ENCODE results near the gene IGF1.

Gene IGF1

DNA sequence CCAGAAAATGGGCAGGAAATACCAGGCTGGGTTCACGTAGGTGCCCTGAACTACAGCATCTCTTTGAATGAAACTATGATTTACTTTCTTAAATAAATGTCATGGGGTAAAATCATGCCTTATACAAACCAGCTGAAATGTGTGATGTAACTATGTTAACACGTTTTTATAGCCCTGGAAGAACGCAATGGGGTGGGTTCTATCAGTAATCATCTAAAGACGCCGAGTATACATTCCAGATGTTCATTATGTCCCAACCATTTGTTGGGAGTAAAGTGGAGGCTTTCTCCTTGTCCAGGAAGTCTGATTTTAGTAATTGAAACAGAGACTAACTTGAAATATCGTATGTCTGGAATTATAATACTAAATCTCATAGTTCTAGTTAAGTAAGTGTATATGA is 16.2 kb upstream of the IGF1 start:
- no peak for DNase-seq

- DNase-seq, result no peak
These were observed 6.9 kb upstream of the IGF1 start for GRCh38 chr12:102487226-102487625.

- no peak for DNase-seq
These were observed 5.8 kb upstream of the IGF1 start for GRCh38 chr12:102486153-102486552.

DNA sequence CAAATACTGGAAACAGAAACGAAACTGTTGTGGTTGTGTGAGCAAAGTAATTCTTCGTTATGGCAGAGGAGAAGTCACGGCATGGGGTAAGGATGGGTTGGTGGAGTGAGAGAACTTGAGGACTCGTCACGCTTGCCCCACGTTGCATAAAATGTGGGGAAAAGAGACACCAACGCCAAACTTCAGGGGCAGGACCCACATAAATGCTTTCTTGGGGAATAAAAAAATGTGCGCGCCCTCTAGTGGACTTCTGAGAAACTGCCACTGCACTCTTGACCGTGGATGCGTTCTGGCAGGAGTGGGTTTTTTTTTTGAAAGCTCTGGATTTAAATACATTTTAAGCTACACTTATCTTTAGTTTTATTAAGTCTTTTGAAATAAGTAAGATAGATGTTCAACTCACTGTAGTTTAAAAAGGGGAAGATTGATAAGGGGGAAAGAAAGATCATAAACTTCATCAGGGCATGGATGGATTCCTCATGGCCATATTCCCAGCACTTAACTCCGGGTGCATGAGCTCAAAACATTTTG is 4.1 kb upstream of the IGF1 start:
- peak; percentile 42 for DNase-seq

- no peak for DNase-seq
These were observed 3.7 kb upstream of the IGF1 start for GRCh38 chr12:102484017-102484416.

- no peak for DNase-seq
These were observed 3.1 kb upstream of the IGF1 start for GRCh38 chr12:102483466-102483865.

- DNase-seq, result no peak
These were observed 1.5 kb upstream of the IGF1 start for GRCh38 chr12:102481705-102482425.

- DNase-seq, result no peak
These were observed 424 bp downstream of the IGF1 start for GRCh38 chr12:102479939-102480338.

DNA sequence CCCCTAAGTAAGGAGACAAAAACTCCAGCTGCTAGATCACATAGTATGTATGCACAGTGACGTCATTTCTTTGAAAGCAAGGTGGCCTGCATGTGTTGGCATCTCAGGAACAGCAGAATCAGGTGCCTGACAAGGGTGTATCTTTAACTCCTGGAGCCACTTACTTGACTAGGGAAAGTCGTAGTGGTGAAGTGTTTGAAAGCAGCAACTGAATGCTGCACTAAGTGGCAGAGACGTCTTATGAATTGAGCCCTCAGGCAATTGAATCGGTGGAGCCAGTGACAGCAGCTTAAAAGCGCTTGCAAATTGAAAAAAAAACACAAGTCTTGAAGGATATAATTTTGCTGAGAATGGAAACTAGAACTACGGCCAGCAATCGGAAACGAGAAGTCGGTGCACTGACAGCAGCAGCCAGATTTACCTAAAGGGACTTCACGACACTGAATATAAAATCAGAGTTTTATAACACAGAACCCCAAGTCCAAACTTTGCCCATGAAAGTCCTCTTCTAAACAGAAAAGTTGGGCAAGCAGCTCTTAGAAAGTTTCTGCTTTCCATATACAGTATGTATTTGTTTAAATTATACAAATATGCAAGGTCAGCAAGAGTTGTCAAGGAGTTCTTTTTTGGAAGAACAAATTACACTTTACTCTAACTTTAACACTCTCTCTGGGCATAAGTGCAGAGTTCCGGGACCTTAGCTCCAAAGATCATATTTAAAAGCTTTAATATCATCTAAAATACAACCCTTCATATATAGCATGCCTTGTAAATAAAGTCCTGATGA is 1.1 kb downstream of the IGF1 start:
- DNase-seq, result no peak

GRCh38 chr12:102478405-102479098 is 1.8 kb downstream of the IGF1 start:
- DNase-seq, result no peak

DNA sequence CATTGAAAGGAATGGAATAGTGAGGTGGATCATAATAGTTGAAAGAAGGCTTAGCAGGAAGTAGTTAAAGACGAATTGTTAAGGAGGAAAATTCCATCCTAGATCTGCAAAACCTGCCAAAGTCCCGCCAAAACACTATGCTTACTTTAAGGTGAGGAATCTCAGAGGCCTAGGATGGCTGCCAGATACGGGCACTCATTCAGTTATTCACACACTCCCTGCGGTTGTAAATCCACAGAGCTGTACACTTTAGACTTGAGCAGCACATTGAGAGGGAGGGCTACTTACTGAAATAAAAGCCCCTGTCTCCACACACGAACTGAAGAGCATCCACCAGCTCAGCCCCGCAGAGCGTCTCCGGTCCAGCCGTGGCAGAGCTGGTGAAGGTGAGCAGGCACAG is 5.0 kb downstream of the IGF1 start:
- DNase-seq, result no peak

DNA sequence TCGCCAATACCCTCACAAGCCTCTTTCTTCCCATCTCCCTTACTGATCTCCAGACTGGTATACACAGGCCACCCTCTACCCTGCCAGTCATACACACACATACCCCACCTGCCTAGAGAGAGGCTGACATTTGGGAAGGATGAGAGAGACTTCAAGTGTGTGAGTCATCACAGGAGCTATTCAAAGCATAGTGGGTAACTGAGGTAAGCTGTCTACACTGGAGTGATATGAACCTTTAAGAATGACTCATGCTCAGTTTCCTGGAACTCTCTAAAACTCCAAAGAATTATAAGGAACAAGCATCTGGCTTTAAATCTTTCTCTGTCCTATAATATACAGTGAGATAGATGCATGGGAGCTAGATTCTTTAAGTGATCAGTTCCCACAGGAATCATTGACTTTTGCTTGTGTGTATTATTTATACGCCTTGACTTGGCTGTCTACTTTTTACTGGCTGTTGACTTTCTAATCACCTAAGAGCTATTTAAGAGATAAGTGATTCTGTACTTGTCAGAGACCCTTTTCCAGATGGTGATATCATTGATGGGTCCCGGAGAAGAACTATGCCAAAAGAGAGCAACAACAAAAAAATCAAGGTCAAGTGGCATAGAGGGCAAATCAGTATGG is 5.8 kb downstream of the IGF1 start:
- no peak for DNase-seq

DNA sequence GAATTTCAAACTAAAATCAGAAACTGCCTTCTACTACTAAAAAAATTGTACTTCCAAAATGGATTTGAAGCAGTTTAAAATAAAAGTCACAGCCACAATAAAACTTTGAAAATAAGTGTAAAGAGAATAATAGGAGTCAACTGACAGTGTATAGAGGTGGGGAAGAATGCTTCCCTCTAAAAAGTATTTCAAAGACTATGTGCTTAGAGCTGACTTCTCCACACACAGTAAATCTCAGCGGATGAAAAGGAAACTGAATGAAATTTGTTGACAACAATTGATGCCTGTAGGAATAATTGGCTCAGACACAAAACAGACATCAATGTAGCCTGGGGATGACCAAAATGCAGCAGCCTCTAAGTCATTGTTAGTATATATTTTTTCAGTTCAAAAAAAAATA is 7.9 kb downstream of the IGF1 start:
- DNase-seq, result no peak

- no peak for DNase-seq
These were observed 8.8 kb downstream of the IGF1 start for GRCh38 chr12:102471556-102471955.

GRCh38 chr12:102470945-102471344 is 9.4 kb downstream of the IGF1 start:
- DNase-seq, result no peak

DNA sequence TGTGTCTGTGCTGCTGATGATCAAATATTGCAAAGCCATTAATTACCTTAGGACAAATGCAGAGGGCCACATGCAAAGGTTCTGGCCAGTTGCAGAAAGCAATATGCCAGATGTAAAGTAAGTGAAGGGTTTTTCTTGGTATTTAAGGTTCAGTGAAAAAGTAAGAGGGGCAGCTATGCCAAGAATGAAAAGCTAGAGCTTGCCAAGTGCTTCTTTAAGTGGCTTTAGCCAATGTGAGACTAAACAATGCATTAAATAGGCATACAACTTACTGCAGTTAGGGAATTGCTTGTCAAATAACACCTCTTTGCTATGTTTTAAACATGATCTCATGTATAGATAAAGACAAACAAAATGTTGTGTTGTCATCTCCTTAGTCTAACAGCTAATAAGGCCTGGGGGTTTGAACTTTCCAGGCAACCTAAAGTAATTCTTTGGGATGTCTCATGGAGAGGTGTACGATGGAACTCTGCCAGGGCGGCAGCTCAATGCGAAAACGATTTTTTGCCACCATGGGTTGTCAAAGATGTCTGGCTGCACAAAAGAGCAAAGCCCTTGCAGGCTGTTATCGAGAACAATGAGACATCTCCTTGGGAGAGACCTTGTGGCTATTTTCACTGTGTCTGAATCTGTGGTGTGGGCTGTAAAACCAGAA is 12.0 kb downstream of the IGF1 start:
- DNase-seq, result no peak

GRCh38 chr12:102465762-102466560 is 14.4 kb downstream of the IGF1 start:
- no peak for DNase-seq

GRCh38 chr12:102463659-102464249 is 16.6 kb downstream of the IGF1 start:
- no peak for DNase-seq

DNA sequence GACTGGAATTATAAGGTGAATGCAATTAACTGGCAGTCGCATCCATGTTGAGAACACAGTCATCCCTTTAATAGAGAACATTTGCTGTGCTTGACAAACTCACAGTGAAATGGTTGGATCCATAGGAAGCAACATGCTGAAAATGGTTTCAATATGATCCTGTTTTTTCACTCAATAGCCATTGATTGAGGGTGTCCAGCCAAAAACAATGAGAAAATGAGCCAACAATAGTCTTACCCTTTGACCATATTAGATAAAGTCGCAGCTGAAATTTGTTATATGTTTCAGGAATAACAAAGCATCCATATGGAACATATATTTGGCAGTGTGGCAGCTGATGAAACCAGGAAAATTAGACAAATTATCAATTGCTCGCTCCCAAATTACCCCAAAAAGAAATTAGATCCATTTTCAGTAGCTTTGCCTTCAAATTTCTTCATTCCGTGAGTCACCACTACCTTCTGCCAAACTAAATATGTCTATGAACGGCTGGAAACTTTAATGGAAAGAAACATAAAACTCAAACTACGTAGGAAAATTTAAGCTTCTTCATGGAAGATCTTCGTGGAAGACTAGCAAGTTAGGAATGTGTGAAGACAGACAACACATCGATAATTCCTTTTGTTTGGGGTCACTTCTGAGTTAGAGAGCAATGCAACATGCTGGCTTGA is 17.4 kb downstream of the IGF1 start:
- no peak for DNase-seq

GRCh38 chr12:102462386-102462785 is 18.0 kb downstream of the IGF1 start:
- DNase-seq, result no peak

DNA sequence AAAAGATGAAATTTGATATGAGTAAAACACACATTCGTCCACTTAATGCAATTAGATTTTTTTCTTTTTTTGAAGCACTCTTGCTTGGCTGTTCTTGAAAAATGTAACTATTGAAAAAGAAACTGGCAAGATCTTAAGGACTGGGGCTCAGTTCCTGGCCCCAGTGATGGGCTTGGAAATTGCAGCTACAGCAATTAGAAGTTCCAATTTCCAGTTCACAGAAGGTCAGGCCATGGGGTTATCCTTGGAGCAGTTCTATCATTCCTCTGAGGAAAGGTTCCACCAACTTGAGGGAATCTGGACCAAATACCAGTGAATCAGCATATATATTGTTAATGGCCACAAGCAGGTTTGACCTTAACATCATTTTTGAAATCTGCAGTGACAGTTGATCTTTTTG is 18.9 kb downstream of the IGF1 start:
- DNase-seq, result no peak
